ENCODE measurements around the gene TMEM109.

TMEM109 gene

DNA sequence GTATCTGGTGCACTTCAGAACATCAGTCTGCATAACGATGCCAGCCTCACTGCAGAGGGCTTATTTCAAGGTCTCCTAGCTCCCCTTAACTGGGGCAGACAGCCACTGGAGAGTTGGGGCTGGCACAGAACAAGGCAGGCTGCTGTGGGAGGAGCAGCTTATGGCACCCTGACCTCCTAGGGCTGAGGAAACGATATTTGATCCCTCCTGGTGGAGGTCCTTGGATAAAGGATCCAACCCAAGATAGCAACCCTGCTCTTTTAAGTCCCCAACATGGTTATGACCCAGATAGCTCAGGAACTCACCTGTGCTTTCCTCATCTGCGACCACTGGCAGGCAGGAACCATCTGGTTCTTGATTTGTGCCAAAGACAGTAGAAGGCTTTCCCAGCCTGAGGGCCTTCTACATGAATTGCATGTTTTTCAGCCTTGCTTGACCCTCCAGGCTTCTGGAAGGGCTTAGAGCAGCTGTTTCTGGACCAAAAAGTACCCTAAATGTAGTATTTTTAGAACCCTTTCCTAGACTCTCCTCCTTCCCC lies 2.8 kb downstream of the TMEM109 start:
- peaks cover 18% of the 10 kb centered on the region for H3K36me3 ChIP-seq (ENCODE audit: control insufficient read depth, insufficient read depth, low read length)
- DNase-seq (ENCODE audit: extremely low read depth, insufficient read length): no peak
- TF ChIP-seq, protein P1, sequence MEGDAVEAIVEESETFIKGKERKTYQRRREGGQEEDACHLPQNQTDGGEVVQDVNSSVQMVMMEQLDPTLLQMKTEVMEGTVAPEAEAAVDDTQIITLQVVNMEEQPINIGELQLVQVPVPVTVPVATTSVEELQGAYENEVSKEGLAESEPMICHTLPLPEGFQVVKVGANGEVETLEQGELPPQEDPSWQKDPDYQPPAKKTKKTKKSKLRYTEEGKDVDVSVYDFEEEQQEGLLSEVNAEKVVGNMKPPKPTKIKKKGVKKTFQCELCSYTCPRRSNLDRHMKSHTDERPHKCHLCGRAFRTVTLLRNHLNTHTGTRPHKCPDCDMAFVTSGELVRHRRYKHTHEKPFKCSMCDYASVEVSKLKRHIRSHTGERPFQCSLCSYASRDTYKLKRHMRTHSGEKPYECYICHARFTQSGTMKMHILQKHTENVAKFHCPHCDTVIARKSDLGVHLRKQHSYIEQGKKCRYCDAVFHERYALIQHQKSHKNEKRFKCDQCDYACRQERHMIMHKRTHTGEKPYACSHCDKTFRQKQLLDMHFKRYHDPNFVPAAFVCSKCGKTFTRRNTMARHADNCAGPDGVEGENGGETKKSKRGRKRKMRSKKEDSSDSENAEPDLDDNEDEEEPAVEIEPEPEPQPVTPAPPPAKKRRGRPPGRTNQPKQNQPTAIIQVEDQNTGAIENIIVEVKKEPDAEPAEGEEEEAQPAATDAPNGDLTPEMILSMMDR (IDR thresholded peaks at IDR 0.05; ENCODE audit: insufficient read depth, low read length, poor library complexity, severe bottlenecking): no peak

DNA sequence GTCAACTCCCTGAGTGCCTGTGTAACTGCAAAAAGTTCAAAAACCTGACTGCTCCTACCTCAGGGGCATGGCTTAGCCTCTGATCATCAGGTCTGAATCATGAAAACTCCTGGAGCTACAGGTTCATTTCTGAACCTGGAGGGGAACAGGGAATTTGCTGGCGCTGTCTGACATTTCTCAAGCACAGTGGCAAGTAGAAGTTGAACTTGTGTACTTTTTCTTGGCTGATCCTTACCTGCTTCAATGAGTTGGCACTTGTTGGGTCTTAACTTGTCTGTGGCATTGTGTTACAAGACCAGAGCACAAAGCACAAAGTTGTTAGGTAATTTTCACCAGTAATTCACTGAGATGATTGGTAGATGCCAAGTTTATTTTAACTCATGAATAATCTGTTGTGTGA lies 3.3 kb downstream of the TMEM109 start:
- peaks cover 18% of the 10 kb centered on the region for H3K36me3 ChIP-seq (ENCODE audit: control insufficient read depth, insufficient read depth, low read length)
- no peak overlapping the region for H3K4me3 ChIP-seq (replicated peaks; ENCODE audit: low read depth, low read length)
- H3K27me3 ChIP-seq (replicated peaks; ENCODE audit: control insufficient read depth, insufficient read depth, low read length): no peaks in the 10 kb centered on the region
- TF ChIP-seq, protein P1 (IDR thresholded peaks at IDR 0.05; ENCODE audit: insufficient read depth, low read length, poor library complexity, severe bottlenecking): no peak
- no peak for DNase-seq (ENCODE audit: extremely low read depth, insufficient read length)

More for the DNA sequence above, 2.8 kb downstream of the TMEM109 start:
- no peaks in the 10 kb centered on the region for H3K27me3 ChIP-seq (replicated peaks; ENCODE audit: control insufficient read depth, insufficient read depth, low read length)
- no peak overlapping the region for H3K4me3 ChIP-seq (replicated peaks; ENCODE audit: low read depth, low read length)

DNA sequence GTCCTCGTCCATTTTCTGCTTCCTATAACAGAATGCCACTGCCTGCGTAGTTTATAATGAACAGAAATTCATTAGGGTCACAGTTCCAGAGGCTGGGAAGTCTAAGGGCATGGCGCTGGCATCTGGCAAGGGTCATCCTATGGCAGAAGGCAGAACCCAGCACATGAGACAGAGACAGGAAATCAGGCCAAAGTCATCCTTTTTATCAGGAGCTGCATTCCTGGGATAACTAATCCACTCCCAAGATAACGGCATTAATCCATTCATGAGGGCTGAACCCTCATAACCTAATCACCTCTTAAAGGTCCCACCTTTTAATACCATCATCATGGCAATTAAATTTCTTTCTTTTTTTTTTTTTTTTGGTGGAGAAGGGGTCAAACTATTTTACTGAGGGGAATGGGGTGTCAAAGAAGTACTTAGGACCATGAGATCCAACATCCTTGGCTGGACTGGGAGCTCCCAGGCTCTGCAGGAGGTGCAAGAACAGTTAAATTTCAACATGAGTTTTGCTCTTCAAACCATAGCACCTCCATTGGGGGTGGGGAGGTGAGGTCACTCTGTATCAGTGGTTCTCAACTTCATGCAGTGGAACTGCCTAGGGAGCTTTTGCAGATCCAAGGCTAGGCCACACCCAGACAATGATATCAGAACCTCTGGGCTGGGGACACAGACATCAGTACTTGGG lies 4.4 kb downstream of the TMEM109 start:
- no peak for DNase-seq (ENCODE audit: extremely low read depth, insufficient read length)
- H3K27me3 ChIP-seq (replicated peaks; ENCODE audit: control insufficient read depth, insufficient read depth, low read length): no peaks in the 10 kb centered on the region
- no peak overlapping the region for H3K4me3 ChIP-seq (replicated peaks; ENCODE audit: low read depth, low read length)
- TF ChIP-seq, protein P1 (IDR thresholded peaks at IDR 0.05; ENCODE audit: insufficient read depth, low read length, poor library complexity, severe bottlenecking): no peak
- peaks cover 20% of the 10 kb centered on the region for H3K36me3 ChIP-seq (ENCODE audit: control insufficient read depth, insufficient read depth, low read length)

DNA sequence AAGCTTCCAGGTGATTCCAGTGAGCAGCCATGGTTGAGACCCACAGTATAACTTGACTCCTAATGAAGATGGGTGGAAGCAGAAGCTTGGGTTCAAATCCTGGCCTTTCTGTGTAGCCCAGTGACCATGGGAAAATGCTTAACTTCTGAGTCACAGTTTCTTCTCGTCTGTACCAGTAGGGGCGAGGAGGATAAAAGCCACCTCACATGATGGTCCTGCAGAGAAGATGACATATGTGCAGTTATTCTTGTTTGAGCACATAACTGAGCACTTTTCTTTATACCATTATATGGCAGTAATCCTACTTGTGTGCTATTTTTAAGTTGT lies 4.9 kb downstream of the TMEM109 start:
- H3K36me3 ChIP-seq (ENCODE audit: control insufficient read depth, insufficient read depth, low read length): peaks cover 20% of the 10 kb centered on the region
- no peak for DNase-seq (ENCODE audit: extremely low read depth, insufficient read length)
- no peak overlapping the region for H3K4me3 ChIP-seq (replicated peaks; ENCODE audit: low read depth, low read length)
- no peaks in the 10 kb centered on the region for H3K27me3 ChIP-seq (replicated peaks; ENCODE audit: control insufficient read depth, insufficient read depth, low read length)
- TF ChIP-seq, protein P1 (IDR thresholded peaks at IDR 0.05; ENCODE audit: insufficient read depth, low read length, poor library complexity, severe bottlenecking): no peak

DNA sequence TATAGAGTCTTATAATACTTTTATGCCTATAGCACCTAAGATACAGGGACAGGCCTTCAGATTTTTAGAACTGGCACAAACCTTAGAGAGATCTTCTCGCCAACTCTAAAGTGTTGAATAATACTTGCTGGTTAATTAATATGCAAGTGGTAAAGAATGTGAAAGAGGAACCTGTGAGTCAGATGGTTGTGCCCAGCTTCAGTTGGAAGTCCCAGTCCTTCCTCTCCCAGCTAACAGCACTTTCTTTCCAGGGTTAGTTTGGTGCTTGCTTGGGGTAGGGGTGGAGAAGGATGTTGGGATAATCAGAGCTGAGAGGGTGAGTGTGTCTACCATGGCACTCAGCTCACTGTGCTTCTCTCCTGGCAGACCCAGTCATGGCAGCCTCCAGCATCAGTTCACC lies 5.4 kb downstream of the TMEM109 start:
- H3K27me3 ChIP-seq (replicated peaks; ENCODE audit: control insufficient read depth, insufficient read depth, low read length): no peaks in the 10 kb centered on the region
- peaks cover 20% of the 10 kb centered on the region for H3K36me3 ChIP-seq (ENCODE audit: control insufficient read depth, insufficient read depth, low read length)
- DNase-seq (ENCODE audit: extremely low read depth, insufficient read length): no peak

More for the DNA sequence above, 5.4 kb downstream of the TMEM109 start:
- TF ChIP-seq, protein P1 (IDR thresholded peaks at IDR 0.05; ENCODE audit: insufficient read depth, low read length, poor library complexity, severe bottlenecking): no peak
- no peak overlapping the region for H3K4me3 ChIP-seq (replicated peaks; ENCODE audit: low read depth, low read length)
